Measurements from ENCODE around the gene ZKSCAN5. TPM values are rescaled to one million over a fixed set of nuclear protein-coding genes. Genes with fewer than 3 reads are reported as not detected.

ZKSCAN5 gene
- total RNA-seq, 1 experiment from 2014 or later: 10.2 TPM

GRCh38 chr7:99543081-99543671 is 38.7 kb downstream of the ZKSCAN5 start:
- Histone ChIP-seq H3K79me2 (ENCODE audit: insufficient read depth, low read length) (no peaks in the 10 kb centered on the region), H3K36me3 (ENCODE audit: control insufficient read depth in 1 of 2, insufficient read depth in 2 of 2, low read length in 2 of 2) (no peaks in the 10 kb centered on the region; a peak in 2 of 4 replicates), H2AFZ (ENCODE audit: low read depth, low read length, poor library complexity, severe bottlenecking) (no peak overlapping the region), H3K4me3 (replicated peaks in 1 of 2; ENCODE audit: low read depth in 1 of 2, low read length in 2 of 2) (no peak overlapping the region), H3K9ac (ENCODE audit: low read length) (no peak overlapping the region), H3K27me3 (ENCODE audit: insufficient read depth, low read length) (no peaks in the 10 kb centered on the region), H3K27ac (ENCODE audit: low read depth, low read length) (no peak overlapping the region), H3K4me2 (ENCODE audit: low read length) (no peak overlapping the region), H4K20me1 (ENCODE audit: insufficient read depth) (no peaks in the 10 kb centered on the region), H3K4me1 (ENCODE audit: control insufficient read depth in 1 of 2, insufficient read depth in 2 of 2, low read length in 2 of 2) (no peaks in the 10 kb centered on the region), H3K9me3 (ENCODE audit: control insufficient read depth in 1 of 2, insufficient read depth in 1 of 2, low read depth in 1 of 2, low read length in 2 of 2) (peaks cover 7 to 13% of the 10 kb centered on the region in 2 experiments; a peak in 2 of 4 replicates), H3K9me2 (ENCODE audit: insufficient read depth) (no peaks in the 10 kb centered on the region)
- no TSS peak for BruUV-seq (replicated peaks)
- ChIA-PET POLR2A (no interaction called here), RAD21 (ENCODE audit: low non-redundant PET in 1 of 2, low total read pairs in 2 of 2, uncharacterized antibody in 2 of 2, unreplicated experiment in 2 of 2) (no interaction called here), CTCF (no interaction called here)
- DNase-seq (ENCODE audit: low read depth, low spot score) (no peak), ATAC-seq (no peak)
- intact Hi-C loops (cut with micrococcal nuclease): no loop called here
- no peak for TF ChIP-seq CBX3 (IDR thresholded peaks at IDR 0.05; ENCODE audit: low read depth)
- no peak for TF ChIP-seq POLR2AphosphoS5 (IDR thresholded peaks at IDR 0.05; ENCODE audit: low read depth, low read length)
- no peak for TF ChIP-seq SRF (IDR thresholded peaks at IDR 0.05; ENCODE audit: low read depth)
- TF ChIP-seq ZFX (IDR thresholded peaks at IDR 0.05): no peak
- TF ChIP-seq YY1 (IDR thresholded peaks at IDR 0.05; ENCODE audit: extremely low read depth, insufficient replicate concordance, low read depth, low read length): no peak
- TF ChIP-seq MAX (IDR thresholded peaks at IDR 0.05): no peak
- no peak for TF ChIP-seq RAD21 (IDR thresholded peaks at IDR 0.05; ENCODE audit: low read depth)
- TF ChIP-seq POLR2A (IDR thresholded peaks at IDR 0.05; ENCODE audit: borderline replicate concordance, extremely low read depth, insufficient read depth, insufficient read length): no peak
- TF ChIP-seq SIN3A (IDR thresholded peaks at IDR 0.05; ENCODE audit: low read depth): no peak
- TF ChIP-seq ELF1 (IDR thresholded peaks at IDR 0.05; ENCODE audit: borderline replicate concordance, low read depth): no peak
- no peak for TF ChIP-seq ATF3 (IDR thresholded peaks at IDR 0.05)
- no peak for TF ChIP-seq EZH2phosphoT487 (IDR thresholded peaks at IDR 0.05; ENCODE audit: borderline replicate concordance)

All from HCT116 (cell line).